ENCODE data around the gene UBAP2L.

Gene UBAP2L, protein sequence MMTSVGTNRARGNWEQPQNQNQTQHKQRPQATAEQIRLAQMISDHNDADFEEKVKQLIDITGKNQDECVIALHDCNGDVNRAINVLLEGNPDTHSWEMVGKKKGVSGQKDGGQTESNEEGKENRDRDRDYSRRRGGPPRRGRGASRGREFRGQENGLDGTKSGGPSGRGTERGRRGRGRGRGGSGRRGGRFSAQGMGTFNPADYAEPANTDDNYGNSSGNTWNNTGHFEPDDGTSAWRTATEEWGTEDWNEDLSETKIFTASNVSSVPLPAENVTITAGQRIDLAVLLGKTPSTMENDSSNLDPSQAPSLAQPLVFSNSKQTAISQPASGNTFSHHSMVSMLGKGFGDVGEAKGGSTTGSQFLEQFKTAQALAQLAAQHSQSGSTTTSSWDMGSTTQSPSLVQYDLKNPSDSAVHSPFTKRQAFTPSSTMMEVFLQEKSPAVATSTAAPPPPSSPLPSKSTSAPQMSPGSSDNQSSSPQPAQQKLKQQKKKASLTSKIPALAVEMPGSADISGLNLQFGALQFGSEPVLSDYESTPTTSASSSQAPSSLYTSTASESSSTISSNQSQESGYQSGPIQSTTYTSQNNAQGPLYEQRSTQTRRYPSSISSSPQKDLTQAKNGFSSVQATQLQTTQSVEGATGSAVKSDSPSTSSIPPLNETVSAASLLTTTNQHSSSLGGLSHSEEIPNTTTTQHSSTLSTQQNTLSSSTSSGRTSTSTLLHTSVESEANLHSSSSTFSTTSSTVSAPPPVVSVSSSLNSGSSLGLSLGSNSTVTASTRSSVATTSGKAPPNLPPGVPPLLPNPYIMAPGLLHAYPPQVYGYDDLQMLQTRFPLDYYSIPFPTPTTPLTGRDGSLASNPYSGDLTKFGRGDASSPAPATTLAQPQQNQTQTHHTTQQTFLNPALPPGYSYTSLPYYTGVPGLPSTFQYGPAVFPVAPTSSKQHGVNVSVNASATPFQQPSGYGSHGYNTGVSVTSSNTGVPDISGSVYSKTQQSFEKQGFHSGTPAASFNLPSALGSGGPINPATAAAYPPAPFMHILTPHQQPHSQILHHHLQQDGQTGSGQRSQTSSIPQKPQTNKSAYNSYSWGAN

DNA sequence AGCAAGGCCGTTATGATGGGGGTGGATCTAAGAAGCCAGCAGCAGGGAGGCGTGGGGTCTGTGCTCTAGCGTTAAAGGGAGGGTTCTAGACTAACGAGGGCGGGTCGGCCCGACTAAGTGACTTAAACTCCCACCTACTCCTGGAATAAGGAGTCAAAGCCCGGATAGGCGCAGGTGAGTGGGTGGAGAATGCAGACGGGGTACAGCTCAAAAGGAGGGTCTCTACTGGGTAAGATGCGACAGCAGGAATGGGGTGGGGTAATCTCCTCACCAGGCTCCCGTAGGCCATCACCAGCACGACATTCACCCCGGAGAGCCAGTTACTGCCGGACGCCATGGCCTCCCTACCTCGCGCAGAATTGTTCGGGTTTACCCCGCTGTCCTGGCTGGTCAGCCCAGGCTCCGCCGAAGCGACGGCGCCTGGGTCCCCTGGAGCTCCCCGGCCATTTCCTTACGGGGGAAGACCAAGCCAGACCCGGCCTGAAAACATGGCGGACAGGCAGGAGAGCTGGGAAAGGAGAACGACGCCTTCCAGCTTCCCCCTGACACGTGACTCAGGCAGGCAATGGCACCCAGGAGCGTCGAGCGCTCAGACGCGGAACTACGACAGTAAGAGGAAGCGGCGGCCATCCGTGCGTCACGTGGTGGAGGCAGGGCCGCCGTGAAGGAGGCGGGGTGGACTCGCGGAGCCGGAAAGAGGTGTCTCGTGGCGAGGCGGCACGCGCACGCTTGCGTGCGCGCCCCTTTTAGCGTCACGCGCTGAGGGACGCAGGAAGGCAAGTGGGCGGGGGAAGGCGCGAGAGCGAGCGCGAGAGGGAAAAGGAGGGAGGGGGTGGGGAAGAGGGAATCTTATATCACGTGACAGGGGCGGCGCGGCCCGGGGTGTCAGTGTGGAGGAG, at the start of gene UBAP2L:
Gene UBAP2L, plus strand, starts transcription at position 885 of the 899 bp plus-strand sequence. CDS start 4,169 bp downstream, outside the sequence.
- DNase-seq, result peak; percentile 95

DNA sequence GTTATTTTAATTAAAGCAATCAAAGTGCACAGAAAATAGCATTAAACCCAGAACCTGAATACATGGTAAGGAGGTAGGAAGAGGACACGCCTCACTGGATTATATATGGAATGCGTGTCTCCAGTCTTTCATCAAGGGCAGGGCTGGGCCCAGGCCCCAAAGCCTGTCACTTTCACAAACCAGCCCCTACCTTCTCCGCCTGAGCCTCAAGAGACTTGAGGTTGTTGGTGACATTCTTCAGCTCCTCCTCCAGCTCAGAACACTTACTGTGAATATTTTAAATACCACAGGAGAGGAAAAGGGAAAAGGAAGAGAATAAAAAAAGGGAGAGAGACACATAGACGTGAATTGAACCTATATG, 49.6 kb upstream of the UBAP2L start:
- DNase-seq, result no peak

DNA sequence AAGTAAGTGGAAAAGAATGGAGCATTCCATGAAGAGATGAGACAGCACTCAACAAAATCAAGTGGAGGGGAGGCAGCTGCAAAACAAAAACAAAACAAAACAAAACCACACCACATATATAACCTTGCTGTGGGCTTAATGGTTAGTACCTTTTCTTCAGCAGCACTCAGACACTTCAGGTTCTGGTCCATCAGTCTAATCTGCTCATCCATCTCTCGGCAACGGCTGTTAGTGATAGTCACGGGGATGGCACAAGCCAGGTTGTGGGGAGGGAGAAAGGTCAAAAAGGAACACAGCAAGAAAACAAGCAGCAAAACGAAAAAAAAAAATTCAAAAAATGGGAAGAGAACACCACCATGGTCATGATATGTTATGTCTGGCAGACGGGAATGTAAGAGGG, 48.9 kb upstream of the UBAP2L start:
- DNase-seq, result no peak

DNA sequence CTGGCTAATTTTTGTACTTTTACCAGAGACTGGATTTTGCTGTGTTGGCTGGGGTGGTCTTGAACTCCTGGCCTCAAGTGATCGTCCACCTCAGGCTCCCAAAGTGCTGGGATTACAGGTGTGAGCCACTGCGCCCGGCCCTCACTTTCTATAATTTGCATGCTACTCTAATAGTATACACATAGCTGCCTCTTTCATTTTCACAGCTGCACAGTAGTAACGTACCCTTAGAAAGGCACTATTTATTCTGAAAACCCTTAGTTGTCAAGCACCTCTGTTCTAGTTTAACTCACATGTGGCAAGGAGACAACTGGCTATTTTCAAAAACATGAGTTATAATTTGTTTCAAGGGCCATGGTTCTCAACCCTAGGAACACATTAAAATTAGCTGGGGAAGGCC, 46.1 kb upstream of the UBAP2L start:
- no peak for DNase-seq

DNA sequence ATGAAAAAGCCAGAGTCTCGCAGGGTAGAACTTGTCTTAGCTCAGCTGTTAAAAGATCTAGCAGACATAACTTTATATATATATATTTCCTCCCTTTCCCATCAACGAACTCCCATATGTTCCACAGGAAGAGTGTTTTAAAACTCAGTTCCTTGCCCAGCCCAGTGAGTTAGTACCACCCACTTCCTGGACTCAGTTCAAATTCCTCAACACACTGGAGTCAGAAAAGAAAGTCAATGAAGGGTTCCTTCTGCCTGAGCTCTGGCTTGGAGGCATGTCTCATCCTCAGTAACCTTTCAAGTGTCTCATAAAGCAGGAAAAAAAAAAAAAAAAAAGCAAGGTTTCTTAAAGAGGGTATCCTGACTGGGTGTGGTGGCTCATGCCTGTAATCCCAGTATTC, 44.4 kb upstream of the UBAP2L start:
- DNase-seq, result no peak

DNA sequence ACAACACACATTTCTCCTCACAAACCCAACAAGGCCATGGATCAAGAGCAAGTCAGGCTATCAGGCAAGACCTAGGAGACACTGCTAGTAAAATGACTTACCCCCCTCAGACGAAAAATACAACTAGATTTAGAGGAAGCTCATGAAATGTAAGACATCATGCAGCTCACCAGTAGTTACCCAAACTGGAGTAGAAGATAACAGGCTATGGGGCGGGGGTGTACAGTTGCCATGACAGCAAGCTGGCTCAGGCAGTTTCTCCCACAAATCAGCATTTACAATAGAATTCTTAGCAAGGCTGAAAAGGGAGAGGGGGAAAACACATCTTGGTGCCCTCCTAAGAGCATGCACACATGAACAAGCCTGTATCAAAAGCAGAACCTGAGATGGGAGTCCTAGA, 42.7 kb upstream of the UBAP2L start:
- peak; percentile 23 for DNase-seq

DNA sequence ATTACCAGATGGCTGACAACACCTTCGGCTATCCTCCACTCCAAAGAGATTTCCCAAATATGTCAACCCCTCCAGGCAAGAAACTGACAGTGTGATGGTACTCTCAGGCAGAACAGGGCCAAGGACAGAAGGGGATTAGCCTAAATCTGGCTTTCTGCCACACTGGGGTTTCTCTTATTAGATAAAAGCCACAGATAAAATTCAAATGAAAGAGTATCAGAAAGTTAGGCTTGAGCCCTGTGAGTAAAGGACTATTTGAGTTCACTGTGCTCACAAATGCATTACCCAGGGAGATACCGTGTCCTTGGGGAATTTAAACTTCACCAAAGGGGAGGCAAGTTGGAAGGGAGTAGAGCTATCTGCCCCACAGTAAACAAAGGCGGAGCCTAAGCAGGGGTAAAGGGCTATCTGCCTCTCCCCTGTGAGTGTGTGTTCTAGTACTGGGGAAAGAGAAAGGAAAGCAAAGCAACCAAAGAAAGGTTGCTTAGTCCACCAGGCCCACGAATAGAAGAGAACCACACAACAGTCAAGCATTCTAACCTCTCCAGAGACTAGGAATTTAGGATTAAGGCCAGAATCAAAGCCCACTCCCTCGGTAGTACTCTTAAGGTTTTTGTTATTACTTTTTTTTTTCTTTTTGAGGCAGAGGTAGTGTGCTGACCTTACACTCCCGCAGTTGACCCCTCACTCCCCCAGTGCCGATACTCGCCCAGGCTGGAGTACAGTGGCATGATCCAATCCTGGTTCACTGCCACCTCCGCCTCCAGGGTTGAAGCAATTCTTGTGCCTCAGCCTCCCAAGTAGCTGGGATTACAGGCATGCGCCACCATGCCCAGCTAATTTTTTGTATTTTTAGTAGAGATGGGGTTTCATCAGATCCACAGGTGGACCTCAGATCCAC, 41.6 kb upstream of the UBAP2L start:
- DNase-seq, result no peak

DNA sequence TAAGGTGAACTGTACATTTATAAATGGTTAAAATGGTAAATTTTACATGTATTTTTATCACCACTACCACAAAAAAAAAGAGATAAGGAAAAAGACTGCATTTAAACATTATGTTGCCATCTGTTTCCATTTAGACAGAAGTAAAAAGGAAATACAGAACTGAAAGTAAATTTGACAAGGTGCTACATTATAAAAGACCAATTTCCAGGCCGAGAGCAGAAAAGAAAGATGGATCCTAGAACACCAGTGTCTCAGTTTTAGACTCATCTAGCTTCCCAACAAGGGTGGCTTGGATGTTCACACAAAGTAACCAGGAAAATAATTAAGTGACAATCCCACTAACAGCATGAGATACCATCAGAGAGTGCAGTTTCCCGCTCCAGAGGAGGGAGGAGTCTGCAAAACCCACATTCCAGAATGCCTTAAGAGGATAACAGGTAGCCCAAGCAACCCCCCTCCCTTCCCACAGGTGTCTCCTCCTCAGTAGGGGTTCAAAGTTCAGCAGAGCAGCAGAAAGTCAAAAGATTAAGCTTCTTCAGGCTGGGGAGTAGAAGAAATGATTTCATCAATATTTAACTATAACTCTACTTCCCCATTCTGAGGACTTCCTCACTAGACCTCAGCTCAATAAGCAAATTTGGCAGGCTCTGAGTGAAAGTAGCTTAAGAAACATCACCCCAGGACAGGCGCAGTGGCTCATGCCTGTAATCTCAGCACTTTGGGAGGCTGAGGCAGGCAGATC, 40.6 kb upstream of the UBAP2L start:
- no peak for DNase-seq

DNA sequence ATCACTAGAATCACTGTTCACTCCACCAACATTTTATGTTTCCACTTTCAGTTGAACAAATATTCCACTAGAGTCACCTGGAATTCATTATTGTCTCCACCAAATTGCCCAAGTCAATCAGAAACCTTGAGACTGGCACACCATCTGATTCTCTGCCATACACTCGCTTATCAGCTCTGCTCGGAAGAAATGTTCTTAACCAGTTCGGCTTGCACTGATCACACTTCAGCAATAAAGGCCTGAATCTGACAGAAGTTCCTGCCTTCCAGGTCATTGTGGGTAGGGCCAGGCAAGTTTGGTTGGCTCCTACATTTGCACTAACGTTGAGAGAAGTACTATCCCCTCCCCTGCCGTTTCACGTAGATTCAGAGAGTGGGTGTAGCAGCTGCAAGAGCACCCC, 38.8 kb upstream of the UBAP2L start:
- DNase-seq, result no peak

DNA sequence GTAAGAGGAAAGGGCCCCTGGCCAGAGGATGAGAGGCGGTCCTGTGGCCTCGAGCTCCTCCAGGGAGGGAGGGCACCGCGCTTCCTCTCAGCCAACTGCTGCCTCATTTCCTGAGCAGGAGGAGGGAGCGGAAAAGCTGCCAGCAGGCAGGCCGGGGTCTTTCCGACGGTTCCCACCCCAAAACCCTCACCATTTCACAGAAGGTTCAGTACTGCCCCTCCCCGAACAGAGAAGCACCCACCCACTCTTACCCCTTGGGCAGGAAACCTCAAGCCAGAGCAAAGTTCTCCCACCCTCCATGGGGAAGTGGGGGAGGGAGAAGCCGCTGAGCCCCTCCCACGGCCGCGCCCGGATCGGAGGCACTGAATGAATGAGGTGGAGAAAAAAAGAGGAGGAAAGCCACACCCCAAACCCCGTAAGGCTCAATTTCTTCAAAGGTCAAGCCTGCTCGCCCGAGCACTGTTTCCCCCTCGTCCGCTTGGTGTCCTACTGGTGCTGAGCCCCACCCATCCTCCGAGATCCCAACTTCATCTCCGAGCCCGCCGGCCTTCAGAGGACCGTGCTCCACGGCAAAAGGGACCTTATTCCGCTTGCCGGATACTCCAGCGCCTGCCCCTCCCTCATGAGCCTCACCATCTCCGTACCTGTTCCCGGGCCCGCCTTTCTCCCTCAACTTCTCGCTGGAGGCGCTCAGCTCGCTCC, 38.3 kb upstream of the UBAP2L start:
- DNase-seq, result peak; percentile 47

DNA sequence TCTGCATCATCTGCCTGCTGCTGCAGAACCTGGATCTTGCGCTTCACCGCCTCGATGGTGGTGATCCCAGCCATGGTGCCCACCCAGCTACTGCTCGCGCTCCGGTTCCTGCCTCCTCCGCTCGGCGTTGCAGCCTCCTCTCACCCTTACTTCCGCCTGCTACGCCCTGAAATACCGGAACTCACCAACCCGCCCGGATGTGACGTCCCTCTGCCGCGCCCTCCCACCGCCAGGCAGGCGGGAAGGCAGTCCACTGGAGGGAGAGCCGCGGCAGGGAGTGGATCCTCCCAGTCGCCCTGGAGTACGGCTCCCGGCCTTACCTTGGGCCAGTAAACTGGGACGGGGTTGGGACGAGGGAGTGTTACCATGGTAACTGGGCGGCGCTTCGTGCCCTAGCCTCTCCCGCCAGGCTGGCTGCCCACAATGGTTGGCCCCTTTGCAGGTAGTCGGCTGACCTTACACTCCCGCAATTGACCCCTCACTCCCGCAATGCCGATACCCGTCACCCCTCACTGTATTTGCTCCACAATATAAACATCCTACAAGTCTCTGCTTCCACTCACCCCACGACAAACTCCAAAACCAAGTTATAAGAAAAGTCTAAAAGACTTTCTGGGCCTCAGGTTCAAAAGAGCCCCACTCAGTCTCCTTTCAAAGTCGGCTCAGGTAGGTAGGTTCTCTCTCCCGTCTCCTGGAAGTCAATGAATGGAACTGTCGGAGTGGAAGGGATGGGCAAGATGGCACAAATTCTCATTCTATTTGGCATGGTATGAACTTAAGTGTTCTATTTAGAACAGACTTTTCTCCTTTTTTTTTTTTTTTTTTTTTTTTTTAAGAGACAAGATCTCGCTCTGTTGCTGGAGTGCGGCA, 37.5 kb upstream of the UBAP2L start:
- DNase-seq, result peak; percentile 94

DNA sequence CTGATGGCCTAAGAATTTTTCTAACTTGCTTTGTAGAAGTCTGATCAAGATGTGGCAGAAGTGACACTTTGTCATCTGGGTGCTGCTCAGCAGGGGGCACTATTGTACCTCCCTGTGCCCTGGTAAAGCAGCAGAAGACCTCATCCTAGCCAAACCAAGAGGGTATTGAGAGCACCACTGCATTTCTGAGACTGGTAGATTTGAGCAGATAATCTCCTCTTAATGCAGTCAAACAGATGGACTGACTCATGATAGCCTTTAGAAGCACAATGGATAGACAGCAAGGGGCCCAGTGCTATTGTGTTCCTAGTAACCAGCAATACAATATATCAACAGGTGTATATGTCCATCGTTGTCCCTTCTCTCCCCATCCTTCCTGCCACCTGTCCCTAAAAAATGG, 34.6 kb upstream of the UBAP2L start:
- DNase-seq, result peak; percentile 42

DNA sequence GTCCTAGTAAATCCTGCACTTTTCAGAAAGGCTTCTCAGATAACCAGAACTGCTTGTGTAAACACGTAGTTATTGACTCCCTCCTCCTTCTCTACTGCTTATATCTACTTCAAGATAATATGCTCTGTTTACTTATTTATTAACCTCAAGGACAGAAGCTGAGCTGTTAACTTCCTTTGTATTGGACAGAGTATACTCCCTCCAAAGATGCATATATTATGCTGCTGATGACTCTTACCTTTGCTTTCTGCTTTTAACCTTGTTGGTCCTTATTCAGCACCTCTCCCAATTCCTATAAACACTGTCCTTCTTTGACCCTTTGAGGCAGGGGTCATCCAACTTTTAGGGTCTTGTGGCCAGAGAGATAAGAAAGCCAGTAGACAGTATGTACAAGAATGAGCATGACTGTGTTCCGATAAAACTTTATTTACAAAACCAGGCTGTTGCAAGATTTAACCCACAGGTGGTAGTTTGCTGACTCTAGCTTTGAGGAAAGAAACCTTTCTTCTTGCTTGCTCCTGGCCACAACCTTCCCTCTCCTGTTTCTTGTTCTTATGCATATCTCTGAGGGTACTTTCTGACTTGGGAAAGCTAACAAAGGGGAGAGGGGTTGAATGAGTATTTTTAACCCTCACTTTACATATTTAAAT, 33.8 kb upstream of the UBAP2L start:
- no peak for DNase-seq

DNA sequence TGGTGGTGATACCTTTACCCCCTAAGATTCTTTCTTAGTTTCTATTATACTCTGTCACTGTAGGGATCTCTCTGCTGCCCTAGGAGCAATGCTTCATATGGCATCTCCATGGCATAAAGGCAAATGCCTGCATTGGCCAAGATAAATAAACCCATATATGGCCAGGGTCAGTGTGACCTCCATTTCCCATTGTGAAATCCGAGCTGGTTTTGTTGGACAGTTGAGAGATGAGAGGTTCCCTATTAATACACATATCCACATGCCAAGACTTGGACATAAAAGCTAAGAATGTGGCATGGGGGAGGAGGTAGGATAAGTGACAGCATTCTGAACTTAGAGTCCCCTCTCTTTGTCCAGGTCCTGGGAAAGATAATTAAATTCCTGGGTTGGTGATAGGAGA, 30.2 kb upstream of the UBAP2L start:
- no peak for DNase-seq

DNA sequence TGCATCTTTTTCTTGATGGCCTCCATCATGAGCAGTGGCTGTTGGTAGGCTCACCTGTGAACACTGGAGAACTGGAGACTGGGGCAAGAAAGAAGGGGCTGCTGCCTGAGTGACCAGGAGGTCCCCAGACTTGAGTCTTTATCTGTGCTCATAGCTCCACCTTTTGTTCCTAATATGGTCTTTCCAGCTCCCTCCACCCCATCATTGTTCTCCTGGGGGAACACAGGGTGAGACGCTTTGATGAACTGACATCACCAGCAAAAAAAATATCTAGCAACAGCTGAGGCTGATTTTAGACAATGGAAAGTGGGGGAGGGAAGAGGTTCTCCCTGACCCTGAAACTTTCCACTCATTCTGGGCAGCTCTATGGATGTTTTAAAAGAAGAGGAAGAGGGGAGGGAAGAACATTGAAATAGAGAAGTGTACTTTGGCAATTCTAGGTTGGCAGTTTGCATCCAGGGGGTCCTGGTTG, 28.7 kb upstream of the UBAP2L start, which contains the start of gene TPM3:
Gene TPM3, minus strand, starts transcription at position 111 of the 472 bp plus-strand sequence. Its CDS starts 82 bp downstream, at position 29.
- no peak for DNase-seq

DNA sequence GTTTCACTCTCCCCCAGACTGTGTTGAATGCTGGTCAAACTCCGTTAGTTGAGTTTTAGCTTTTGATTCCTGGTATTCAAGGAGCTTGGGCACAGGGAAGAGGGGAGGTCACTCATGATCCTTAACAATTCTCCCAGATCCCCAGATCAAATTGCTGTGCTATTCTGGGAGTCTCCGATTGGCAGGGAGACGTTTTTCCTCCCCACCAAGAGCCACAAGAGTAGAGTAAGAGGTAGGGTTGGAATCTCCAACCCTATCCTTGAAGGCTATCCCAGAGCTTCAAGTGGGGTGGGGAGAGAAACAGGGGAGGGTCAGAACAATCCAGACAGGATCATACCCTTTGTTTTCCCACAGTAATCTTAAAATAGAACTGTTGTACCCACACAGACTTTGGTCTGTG, 28.3 kb upstream of the UBAP2L start:
- no peak for DNase-seq

DNA sequence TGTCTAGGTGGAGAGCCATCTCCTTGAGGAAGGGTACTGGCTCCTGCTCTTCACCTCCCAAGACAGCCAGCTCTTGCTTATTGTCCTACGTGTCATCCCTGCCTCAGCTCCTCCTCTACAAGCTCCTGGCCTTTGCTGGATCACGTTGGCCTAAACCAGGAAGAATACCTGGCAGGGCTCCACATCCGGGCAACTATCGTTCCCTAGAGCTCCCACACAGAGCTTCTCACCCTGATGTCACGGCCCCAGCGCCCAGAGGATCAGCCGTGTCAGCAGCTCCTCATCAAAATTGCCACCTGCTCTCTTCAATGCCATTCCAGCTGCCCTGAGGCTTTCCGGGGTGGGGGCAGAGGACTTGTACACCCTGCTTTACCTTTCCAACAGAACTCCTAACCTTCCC, 26.9 kb upstream of the UBAP2L start:
- DNase-seq, result no peak
